SK-N-SH treated with all-trans-retinoic acid at 6 μM for 48 hours (cell line): ENCODE data around the gene ENOSF1.

Experiments used
- OSR1 ChIP-seq: fragments of 250-450 bp; sonication (Bioruptor Pico); IDR thresholded peaks from 2 replicates; pipeline ENCODE4 v1.8.0; 2022; ENCODE audit warnings: moderate library complexity, mild to moderate bottlenecking, inconsistent platforms
- RARB ChIP-seq: fragments of 250-450 bp; sonication (Bioruptor Pico); IDR thresholded peaks from 2 replicates; pipeline ENCODE4 v1.8.0; 2021; ENCODE audit warnings: mild to moderate bottlenecking, moderate library complexity
- SNAI2 ChIP-seq: fragments of 250-450 bp; sonication (Bioruptor Pico); IDR thresholded peaks from 2 replicates; pipeline ENCODE4 v1.5.0; 2020; ENCODE audit warnings: mild to moderate bottlenecking, moderate library complexity
- ZFP3 ChIP-seq: fragments of 250-450 bp; sonication (Bioruptor Pico); IDR thresholded peaks from 2 replicates; pipeline ENCODE4 v1.5.0; 2020; ENCODE audit warnings: mild to moderate bottlenecking, moderate library complexity

DNA sequence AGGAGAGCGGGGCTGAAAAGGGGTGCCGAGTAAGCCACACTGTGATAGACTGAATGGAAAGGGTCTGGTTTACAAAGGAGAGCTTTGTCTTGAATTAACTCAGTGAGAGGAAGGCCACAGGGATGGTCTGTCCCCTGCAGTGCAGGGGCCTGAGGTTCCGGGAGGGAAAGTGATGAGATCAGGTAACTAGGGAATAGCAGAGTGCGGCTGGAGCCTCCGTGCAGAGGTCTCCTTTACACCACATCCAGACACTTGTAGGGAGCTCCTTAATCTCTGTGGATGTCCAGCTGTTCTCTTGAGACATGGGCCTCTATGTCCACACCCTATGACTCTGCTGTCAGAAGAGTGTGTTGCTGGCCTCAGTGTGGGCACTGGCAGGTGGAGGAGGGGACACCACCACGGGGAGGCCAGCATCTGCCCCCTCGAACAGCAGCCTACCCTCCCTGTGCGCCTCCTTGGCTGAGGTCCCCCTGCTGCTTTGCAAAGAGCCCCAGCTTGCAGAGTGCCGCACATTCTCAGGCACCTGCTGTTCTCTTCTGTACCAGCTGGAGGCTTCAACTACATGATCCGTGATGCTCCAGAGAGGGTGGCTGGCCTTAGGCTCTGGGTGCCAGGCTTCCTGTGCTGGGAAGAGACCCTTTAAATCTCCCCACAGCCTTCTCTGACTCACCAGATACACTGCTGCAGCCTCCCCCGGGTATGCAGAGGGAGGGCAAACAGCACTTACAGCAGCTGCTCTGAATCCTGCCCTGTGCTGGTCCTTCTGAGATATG is 25.9 kb downstream of the ENOSF1 start:
- no peak for TF ChIP-seq OSR1 (CRISPR knock-in tag)
- no peak for TF ChIP-seq RARB (CRISPR knock-in tag)
- TF ChIP-seq SNAI2: no peak
- no peak for TF ChIP-seq ZFP3 (CRISPR knock-in tag)
